Astrocyte of the hippocampus (primary cell): ENCODE results near the gene ARMC10.
"Not testable (repeated sequence)": the region's sequence is repeated elsewhere in the genome, so short reads cannot be mapped to it uniquely, and the experiment has no call there.

Experiments used
- DNase-seq: peaks from one replicate; pipeline ENCODE4 v3.0.0; 2011; ENCODE audit warnings: low read depth, low spot score

ARMC10 gene

GRCh38 chr7:103074519-103075336, at the start of gene ARMC10, which contains the start of gene FBXL13:
TSS of gene ARMC10 (plus strand) at chr7:103075140. CDS start at chr7:103075273, 133 bp downstream.
TSS of gene FBXL13 (minus strand) at chr7:103074796.
- DNase-seq = peak; percentile 96

GRCh38 chr7:103025341-103025740, 49.6 kb upstream of the ARMC10 start:
- DNase-seq = no peak

GRCh38 chr7:103031024-103031423, 43.9 kb upstream of the ARMC10 start:
- DNase-seq = no peak

- DNase-seq = peak; percentile 20
Measured at GRCh38 chr7:103031781-103032180, 43.2 kb upstream of the ARMC10 start.

- DNase-seq = not testable (repeated sequence)
Measured at GRCh38 chr7:103034318-103034717, 40.6 kb upstream of the ARMC10 start.

- DNase-seq = no peak
Measured at GRCh38 chr7:103037476-103037822, 37.5 kb upstream of the ARMC10 start.

- DNase-seq = not testable (repeated sequence)
Measured at GRCh38 chr7:103037823-103038739, 36.9 kb upstream of the ARMC10 start.

- DNase-seq = not testable (repeated sequence)
Measured at GRCh38 chr7:103041815-103042214, 33.1 kb upstream of the ARMC10 start.

- no peak for DNase-seq
Measured at GRCh38 chr7:103048833-103049232, 26.1 kb upstream of the ARMC10 start.

- no peak for DNase-seq
Measured at GRCh38 chr7:103051519-103051918, 23.4 kb upstream of the ARMC10 start.

- not testable (repeated sequence) for DNase-seq
Measured at GRCh38 chr7:103056006-103056405, 18.9 kb upstream of the ARMC10 start.

GRCh38 chr7:103058122-103058521, 16.8 kb upstream of the ARMC10 start:
- no peak for DNase-seq

- DNase-seq = no peak
Measured at GRCh38 chr7:103059471-103059870, 15.5 kb upstream of the ARMC10 start.

- no peak for DNase-seq
Measured at GRCh38 chr7:103063895-103064294, 11.0 kb upstream of the ARMC10 start.

GRCh38 chr7:103065667-103066066, 9.3 kb upstream of the ARMC10 start:
- peak; percentile 15 for DNase-seq

- no peak for DNase-seq
Measured at GRCh38 chr7:103068414-103069403, 6.2 kb upstream of the ARMC10 start.

- no peak for DNase-seq
Measured at GRCh38 chr7:103071000-103071399, 3.9 kb upstream of the ARMC10 start.

GRCh38 chr7:103073989-103074518, 886 bp upstream of the ARMC10 start:
- DNase-seq = no peak

- DNase-seq = peak; percentile 76
Measured at GRCh38 chr7:103075337-103075918, 488 bp downstream of the ARMC10 start.

GRCh38 chr7:103076764-103077163, 1.8 kb downstream of the ARMC10 start:
- no peak for DNase-seq

GRCh38 chr7:103077318-103077717, 2.4 kb downstream of the ARMC10 start:
- DNase-seq = no peak
